Umbilical cord (tissue), 2 donors: ENCODE results near the gene OR1K1. TPM values are rescaled to one million over a fixed set of nuclear protein-coding genes. Genes with fewer than 3 reads are reported as not detected.
"Not testable (repeated sequence)": the region's sequence is repeated elsewhere in the genome, so short reads cannot be mapped to it uniquely, and the experiment has no call there.

ENCODE experiments used
- DNase-seq: peaks from one replicate; pipeline ENCODE4 v3.0.0-alpha.2; 2015; ENCODE audit warnings: low spot score
- total RNA-seq: library from RNA; depleted of rRNA; stranded (reverse); fragments of >200 nt; gene quantifications from one replicate; pipeline ENCODE4 v1.2.3, GENCODE V29; 2014; ENCODE audit warnings: low replicate concordance; ENCODE audit not compliant: insufficient read depth

The OR1K1 gene, protein sequence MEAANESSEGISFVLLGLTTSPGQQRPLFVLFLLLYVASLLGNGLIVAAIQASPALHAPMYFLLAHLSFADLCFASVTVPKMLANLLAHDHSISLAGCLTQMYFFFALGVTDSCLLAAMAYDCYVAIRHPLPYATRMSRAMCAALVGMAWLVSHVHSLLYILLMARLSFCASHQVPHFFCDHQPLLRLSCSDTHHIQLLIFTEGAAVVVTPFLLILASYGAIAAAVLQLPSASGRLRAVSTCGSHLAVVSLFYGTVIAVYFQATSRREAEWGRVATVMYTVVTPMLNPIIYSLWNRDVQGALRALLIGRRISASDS
- not detected for total RNA-seq

DNA sequence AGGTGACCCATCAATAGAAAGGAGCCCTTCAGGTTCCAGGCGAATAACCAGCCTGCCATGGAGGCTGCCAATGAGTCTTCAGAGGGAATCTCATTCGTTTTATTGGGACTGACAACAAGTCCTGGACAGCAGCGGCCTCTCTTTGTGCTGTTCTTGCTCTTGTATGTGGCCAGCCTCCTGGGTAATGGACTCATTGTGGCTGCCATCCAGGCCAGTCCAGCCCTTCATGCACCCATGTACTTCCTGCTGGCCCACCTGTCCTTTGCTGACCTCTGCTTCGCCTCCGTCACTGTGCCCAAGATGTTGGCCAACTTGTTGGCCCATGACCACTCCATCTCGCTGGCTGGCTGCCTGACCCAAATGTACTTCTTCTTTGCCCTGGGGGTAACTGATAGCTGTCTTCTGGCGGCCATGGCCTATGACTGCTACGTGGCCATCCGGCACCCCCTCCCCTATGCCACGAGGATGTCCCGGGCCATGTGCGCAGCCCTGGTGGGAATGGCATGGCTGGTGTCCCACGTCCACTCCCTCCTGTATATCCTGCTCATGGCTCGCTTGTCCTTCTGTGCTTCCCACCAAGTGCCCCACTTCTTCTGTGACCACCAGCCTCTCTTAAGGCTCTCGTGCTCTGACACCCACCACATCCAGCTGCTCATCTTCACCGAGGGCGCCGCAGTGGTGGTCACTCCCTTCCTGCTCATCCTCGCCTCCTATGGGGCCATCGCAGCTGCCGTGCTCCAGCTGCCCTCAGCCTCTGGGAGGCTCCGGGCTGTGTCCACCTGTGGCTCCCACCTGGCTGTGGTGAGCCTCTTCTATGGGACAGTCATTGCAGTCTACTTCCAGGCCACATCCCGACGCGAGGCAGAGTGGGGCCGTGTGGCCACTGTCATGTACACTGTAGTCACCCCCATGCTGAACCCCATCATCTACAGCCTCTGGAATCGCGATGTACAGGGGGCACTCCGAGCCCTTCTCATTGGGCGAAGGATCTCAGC is at the start of gene OR1K1:
Gene OR1K1 (plus strand): TSS at position 58 of the 995 bp plus-strand sequence. CDS start 0 bp downstream, at position 58.
- DNase-seq, result no peak

DNA sequence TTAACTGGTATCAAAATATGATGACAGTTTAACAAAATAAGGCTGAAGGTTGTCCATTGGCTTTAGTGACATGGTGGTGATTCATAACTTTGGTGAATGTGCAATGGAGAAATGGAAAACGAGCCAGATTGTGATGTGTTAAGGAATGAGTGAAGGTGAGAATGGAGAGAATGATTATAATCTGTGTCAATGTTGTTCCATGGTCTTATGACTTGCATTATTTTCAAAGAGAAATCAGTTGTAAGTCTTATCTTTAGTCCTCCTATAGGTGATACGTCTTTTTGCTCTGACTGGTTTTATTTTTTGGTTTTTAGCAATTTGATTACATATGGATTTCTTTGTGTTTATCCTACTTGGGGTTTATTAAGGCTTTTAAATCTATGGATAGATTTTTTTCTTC is 45.1 kb upstream of the OR1K1 start:
- no peak for DNase-seq

DNA sequence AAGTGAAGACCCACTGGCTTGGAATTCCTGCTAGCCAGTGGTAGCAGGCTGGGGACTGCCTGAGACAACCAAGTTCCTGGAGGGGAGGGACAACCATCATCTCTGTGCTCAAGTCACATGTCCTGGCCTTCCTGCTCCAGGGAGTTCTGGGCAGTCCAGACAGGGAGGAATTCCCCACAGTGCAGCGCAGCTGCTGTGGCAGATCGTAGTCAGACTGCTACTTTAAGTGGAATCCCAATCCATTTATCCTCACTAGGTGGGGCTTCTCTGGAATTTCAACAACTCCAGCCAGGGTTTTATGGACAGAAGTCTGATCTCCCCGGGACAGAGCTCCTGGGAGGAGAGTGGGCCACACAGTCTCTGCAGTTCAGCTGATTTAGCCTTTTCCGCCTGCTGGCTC is 32.1 kb upstream of the OR1K1 start:
- no peak for DNase-seq

DNA sequence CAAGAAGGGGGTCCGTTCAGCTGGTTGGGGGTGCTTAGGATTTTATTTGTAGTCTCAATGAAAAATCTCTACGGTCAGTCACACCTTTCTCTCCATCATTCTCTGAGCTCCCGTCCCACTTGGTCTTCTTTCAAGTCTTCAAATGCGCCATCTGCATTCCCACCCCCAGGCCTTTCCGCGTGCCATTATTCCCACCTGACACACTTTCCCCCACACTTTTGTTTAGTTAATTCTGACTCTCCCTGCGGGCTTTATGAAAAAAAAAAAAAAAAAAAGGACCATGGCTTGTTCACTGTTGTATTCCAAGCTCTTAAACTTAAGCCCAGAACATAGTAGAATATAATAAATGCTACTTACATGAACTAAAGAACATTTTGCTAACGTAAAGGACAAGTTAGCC is 22.9 kb upstream of the OR1K1 start:
- no peak for DNase-seq

DNA sequence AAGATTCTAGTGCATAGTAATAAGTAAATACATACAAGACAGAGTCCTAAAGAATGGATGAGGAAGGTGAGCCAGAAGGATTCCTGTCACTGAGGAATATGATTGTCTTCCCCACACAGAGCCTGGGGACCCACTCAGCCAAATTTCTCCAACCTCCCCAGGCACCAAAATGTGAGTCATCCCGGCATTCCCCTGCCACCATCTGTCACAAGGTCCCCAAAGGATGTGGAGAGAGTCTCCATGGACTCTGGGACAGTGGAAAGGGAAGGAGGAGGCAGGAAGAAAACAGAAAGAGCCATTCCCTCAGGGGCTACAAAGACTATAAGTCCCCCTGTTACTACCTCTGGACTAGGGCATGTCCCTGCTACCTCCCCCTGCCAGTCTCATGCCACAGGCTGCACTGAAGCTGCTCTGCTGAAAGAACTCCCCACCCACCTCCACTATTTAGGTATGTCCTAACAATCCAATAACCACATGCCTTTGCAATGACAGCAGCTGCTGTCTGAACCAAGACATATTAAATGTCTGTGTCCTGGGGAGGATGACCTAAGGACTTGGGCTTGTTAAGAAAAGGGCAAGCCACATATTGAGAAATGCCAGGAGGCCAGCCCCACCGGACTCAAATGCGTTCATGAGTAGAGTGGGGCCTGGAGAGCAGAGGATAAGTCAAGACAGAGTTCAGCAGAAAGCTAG is 21.8 kb upstream of the OR1K1 start:
- no peak for DNase-seq

DNA sequence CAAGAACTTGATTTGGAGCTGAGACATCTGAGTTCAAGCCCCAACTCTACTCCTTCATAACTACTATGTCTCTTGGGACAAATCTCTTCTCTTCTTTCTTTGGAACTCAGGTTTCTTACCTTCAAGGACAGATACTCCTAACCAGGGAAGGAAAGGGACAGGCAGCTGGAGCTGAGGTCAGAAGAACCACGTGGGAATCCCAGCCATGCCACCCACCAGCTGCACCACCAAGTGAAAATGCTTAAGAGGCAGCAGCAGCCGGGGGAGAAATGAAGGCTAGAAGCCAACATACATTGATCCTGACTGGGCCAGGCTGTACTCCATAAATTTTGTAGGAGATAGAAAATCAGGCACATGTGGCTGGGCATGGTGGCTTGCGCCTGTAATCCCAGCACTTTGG is 20.7 kb upstream of the OR1K1 start:
- no peak for DNase-seq

DNA sequence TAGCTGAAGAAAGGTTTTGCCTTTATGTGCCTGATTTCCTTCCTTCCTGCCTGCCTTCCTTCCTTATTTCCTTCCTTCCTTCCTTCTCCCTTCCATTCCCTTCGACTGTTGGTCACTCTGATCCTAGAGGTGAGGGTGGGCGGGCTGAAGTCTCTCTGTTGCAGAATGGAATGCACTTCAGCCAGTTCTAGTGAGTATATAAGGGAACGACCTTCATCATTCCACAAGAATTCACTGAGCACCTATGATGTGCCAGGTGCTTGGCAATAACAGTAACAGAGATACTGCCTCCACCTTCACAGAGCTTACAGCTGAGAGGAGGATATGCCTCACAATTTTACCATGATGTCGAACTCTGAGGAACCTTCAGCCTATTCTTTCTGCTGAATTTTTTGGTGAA is 19.9 kb upstream of the OR1K1 start:
- DNase-seq, result no peak

DNA sequence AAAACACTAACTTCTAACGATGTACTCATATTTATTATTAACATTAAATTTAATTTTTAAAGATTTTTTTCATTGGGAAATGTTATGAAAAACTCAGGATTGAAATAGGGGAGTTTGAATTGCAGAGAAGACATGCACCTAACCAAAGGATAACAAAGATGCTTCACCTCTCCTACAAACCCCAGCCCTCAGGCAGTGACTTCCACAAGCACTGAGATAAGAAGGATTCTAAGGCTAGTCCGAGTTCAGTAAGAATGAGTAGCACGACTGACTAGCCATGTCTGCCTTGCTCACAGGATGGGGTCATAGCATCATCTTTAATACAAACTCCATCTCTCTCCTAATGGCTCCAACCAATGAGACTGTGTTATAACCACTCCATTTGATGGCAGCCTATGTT is 18.3 kb upstream of the OR1K1 start:
- DNase-seq, result no peak

DNA sequence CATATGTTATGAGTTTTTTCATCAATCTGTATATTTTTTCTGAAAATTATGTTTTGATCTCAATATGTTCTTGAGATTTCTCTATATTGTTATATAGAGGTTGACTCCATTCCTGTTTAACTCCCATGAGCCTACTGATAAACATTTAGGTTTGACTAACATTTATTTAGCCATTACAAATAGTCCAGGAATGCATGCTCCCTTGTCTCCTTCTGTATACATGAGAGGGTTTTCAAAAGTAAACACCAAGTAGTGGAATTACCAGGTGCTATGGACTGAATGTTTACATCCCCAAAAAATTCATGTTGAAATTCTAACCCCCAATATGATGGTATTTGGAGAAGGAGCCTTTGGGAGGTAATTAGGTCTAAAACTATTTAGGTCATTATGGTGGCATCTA is 14.7 kb upstream of the OR1K1 start:
- DNase-seq, result no peak

DNA sequence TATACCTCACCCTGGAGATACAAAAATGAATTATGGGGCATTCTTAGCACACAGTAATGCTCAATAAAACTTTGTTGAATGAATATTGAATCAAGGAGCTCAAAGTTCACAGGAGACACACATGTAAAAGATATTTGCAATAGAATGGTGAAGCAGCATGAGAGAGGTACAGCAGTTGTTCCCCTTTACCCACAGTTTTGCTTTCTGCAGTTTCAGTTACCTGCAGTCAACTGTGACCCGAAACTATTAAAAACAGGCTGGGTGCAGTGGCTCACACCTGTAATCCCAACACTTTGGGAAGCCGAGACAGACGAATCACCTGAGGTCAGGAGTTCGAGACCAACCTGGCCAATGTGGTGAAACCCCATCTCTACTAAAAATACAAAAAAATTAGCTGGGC is 13.6 kb upstream of the OR1K1 start:
- no peak for DNase-seq

DNA sequence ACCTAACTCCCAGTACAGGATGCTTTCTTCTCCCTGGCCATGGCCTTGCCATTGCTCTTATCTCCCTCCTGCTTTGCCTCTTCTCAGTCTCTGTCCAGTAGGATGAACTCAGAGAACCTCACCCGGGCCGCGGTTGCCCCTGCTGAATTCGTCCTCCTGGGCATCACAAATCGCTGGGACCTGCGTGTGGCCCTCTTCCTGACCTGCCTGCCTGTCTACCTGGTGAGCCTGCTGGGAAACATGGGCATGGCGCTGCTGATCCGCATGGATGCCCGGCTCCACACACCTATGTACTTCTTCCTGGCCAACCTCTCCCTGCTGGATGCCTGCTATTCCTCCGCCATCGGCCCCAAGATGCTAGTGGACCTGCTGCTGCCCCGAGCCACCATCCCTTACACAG is 11.1 kb upstream of the OR1K1 start, which contains the start of gene OR5C1:
Gene OR5C1 (plus strand): TSS at position 103 of the 400 bp plus-strand sequence. CDS start 0 bp downstream, at position 103.
- no peak for DNase-seq

DNA sequence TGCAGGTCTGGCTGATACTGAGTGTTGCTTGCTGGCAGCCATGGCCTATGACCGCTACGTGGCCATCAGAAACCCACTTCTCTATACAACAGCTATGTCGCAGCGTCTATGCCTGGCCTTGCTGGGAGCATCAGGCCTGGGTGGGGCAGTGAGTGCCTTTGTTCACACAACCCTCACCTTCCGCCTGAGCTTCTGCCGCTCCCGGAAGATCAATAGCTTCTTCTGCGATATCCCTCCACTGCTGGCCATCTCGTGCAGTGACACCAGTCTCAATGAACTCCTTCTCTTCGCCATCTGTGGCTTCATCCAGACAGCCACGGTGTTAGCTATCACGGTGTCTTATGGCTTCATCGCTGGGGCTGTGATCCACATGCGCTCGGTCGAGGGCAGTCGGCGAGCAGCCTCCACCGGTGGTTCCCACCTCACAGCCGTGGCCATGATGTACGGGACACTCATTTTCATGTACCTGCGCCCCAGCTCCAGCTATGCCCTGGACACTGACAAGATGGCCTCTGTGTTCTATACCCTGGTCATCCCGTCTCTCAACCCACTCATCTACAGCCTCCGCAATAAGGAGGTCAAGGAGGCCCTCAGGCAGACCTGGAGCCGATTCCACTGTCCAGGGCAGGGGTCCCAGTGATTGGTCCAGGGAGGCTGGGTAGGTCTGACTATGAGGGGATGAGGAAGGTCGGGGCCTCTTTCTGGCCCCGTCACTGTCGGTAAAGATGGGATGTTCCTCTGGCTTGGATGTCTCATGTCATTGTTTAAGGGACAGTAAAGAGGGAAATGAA is 10.5 kb upstream of the OR1K1 start:
- no peak for DNase-seq

DNA sequence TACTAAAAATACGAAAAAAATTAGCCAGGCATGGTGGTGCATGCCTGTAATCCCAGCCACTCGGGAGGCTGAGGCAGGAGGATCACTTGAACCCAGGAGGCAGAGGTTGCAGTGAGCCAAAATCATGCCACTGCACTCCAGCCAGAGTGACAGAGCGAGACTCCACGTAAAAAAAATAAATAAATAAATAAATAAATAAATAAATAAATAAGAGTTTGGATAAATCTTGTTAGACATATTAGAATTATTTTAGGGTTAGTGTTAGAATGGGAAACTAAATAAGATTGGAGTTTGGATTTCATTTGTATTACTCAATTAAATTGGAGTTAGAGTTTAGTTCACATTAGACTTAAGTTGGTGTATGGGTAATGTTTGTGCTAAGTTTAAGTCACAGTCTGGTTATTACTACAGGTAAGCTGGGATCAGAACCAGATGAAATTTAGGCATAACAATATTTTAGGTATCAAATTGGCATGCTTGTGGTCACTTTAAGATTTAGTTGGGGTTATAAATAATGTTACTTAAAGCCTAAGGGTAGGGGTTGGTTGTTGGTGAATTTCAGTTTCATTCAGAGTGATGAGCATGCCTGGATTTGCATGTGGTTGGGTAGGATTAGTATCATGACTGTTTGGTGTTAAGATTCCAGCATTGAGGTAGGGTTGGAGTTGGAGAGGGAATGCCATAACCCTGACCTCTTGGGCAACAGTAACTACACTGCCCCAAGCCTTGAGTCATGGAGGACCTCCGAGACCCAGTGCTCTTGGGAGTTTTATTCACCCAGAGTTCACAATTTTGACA is 7.9 kb upstream of the OR1K1 start:
- DNase-seq, result no peak

DNA sequence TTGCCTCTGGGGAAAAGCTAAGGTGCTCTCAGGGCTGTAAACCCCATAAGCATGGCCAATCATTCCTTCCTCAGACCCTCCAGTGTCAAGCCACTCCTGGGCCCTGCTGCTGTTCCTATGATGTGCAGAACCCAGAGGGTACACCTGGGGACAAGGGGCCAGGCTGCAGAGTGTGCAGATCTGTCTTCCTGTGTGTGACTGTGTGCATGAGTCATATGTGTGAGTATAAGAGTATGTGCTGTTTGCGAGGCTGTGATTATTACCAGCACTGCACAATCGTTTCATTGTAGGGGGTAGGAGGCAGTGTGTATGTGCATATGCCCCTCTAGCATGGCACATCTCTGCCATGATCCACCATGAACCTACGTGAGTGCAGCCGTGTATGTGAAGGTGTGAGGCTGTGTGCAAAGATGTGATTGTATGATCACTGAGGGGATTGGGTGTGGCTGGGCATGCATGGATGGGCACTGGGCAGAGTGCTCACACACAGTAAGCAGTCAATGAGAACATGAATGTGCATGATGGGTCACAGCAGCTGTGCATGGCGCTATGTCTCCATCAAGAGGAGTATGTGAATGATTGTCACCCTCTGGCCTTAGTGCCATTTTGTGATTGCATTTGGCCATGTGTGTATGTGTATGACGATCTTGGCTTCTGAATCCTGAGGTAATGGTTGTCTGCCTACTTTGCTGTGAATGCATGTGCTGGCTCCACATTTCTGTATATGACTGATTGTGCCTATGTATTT is 2.4 kb upstream of the OR1K1 start:
- no peak for DNase-seq

DNA sequence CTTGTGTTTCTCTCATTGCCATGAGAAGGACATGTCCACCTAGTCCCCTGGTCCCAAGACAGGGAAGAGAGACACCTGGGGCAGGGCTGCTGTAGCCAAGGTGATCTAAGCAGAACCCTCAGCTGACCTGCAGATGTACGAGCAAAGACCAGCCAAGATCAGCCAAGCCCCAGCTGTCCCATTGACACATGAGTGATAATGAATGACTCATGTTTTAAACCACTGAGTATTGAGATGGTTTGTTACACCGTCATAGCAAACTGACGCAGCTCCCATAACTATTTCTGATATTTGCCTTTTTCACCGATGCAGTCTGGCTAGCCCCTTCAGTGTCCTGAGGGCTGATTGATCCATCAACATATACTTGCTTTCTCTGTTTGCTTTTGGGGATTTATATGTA is 6.7 kb downstream of the OR1K1 start:
- DNase-seq, result no peak

DNA sequence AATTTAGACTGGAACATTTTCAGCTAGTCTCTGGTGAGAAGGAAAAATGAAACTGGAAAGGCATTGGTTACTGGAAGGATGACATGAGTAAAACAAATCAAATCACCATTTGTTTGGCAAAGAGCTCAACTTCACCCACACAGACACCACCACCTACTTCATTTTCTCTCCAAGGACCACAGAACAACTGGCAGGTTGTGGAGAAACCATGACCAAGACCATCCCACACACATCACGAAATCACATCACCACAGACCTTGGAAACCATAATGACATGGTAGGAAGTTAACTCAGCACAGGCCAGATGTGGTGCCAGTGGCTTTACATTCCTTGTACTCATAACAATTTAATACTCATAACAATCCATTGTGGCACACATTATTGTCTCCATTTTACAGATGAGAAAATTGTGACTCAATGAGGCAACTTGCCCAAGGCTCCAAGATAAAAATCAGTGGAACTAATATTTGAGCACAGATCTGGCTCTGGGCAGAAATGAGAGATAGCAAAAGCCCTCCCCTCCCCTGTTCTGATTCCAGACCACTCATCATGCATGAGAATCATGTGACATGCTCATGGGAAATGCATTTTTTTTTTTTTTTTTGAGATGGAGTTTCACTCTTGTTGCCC is 7.5 kb downstream of the OR1K1 start:
- no peak for DNase-seq

DNA sequence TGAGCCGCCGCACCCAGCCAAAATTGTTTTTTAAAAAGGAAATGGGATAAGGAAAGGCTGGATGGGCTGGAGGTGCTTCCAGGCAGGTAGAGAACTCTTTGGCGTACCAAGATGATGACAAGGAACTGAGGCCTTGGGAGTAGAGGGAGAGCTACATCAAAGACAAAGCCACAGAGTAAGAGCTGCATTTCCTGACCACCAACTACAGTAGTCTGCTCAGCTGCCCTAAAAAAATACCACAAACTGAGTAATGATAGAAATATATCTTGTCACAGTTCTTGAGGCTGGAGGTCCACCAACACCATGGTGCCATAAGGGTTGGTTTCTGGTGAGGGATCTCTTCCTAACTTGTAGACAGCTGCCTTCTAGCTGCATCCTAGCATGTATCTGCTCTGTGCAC is 8.2 kb downstream of the OR1K1 start:
- DNase-seq, result no peak

DNA sequence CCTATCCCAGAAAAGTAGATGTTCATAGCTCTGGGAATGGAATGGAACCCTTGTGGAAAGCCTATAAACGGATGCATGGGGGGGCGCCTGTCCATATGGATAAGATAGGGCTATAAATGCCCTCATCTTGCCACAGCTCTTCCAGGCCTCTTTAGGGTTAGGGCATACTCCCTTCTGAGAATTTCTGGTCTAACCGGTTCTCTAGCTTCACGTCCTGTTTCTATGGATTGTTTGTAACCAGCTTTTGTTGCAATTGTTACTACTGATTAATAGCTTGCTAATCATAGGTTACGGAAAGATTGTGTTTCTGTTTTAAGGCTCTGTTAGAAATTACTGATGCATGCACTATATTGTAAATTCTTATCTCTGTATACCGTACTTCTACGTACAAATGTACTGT is 9.3 kb downstream of the OR1K1 start:
- not testable (repeated sequence) for DNase-seq

DNA sequence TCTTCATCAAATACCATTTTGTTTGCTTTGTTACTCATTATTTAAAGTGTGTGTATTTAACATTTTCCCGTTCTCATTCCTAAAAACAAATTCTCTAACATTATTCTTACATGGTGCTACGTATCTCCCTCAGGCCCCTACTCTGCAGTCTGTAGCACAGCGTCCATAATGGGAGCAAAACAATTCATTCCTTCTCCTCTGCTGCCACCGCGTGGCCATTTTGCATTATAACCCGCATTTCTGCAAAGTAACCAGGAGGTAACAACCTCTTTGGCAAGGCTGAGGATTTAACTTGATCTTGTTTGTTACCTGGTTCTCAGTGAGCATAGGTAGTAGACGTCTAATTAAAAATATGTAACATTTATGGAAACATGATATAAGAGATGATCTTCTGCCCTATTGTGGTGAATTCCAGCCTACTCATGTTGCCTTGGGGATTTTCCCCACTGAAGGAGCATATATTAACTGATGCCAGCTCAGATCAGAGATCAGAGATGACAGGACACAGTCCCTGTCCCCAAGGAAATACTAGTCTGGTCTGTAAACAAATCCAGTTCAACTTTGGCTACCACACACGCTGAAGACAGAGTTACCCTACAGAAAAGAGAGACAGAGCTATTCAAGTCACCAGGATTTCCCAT is 10.5 kb downstream of the OR1K1 start:
- DNase-seq, result peak; percentile 82
